GM12872 (cell line): ENCODE measurements around the gene ATG2A.

Experiments used
- CTCF ChIP-seq: IDR thresholded peaks from 3 replicates; pipeline ENCODE4 v1.5.1; 2011; ENCODE audit warnings: low read depth, mild to moderate bottlenecking, low read length, moderate library complexity; ENCODE audit not compliant: insufficient read depth

Gene ATG2A

GRCh38 chr11:64870176-64870892 lies 46.7 kb downstream of the ATG2A start:
- TF ChIP-seq CTCF = no peak

GRCh38 chr11:64869571-64870175 lies 47.3 kb downstream of the ATG2A start:
- TF ChIP-seq CTCF = peak; percentile 66

- no peak for TF ChIP-seq CTCF
These were observed 48.0 kb downstream of the ATG2A start for GRCh38 chr11:64868904-64869570.

- TF ChIP-seq CTCF = no peak
These were observed 49.1 kb downstream of the ATG2A start for GRCh38 chr11:64867748-64868462.

- TF ChIP-seq CTCF = no peak
These were observed 50.9 kb downstream of the ATG2A start for GRCh38 chr11:64866173-64866491.

- TF ChIP-seq CTCF = no peak
These were observed 51.5 kb downstream of the ATG2A start for GRCh38 chr11:64865286-64866172.
